Activated effector memory CD4-positive, alpha-beta T cell treated with anti-CD3 and anti-CD28 coated beads, Interleukin-2, amount 50 U/mL, for 16 hours (primary cell): ENCODE data around the gene CNTNAP5.

Experiments used
- DNase-seq: peaks from one replicate; pipeline ENCODE4 v3.0.0-alpha.2; 2020

Gene CNTNAP5

GRCh38 chr2:124489686-124490085 lies 464.6 kb downstream of the CNTNAP5 start:
- no peak for DNase-seq

- DNase-seq: no peak
These were observed 476.6 kb downstream of the CNTNAP5 start for GRCh38 chr2:124501575-124502152.

GRCh38 chr2:124514236-124514635 lies 489.1 kb downstream of the CNTNAP5 start:
- no peak for DNase-seq

GRCh38 chr2:124520953-124521352 lies 495.9 kb downstream of the CNTNAP5 start:
- DNase-seq: no peak

GRCh38 chr2:124523096-124523495 lies 498.0 kb downstream of the CNTNAP5 start:
- no peak for DNase-seq

- DNase-seq: no peak
These were observed 499.2 kb downstream of the CNTNAP5 start for GRCh38 chr2:124524155-124524915.

- no peak for DNase-seq
These were observed 501.1 kb downstream of the CNTNAP5 start for GRCh38 chr2:124526221-124526620.

GRCh38 chr2:124530203-124530602 lies 505.1 kb downstream of the CNTNAP5 start:
- no peak for DNase-seq

- no peak for DNase-seq
These were observed 508.3 kb downstream of the CNTNAP5 start for GRCh38 chr2:124533226-124533954.

GRCh38 chr2:124534028-124534427 lies 508.9 kb downstream of the CNTNAP5 start:
- DNase-seq: no peak

- DNase-seq: no peak
These were observed 510.7 kb downstream of the CNTNAP5 start for GRCh38 chr2:124535816-124536215.

GRCh38 chr2:124536591-124536990 lies 511.5 kb downstream of the CNTNAP5 start:
- no peak for DNase-seq

GRCh38 chr2:124538549-124538948 lies 513.5 kb downstream of the CNTNAP5 start:
- DNase-seq: no peak

- no peak for DNase-seq
These were observed 515.7 kb downstream of the CNTNAP5 start for GRCh38 chr2:124540805-124541204.

GRCh38 chr2:124542932-124543640 lies 518.0 kb downstream of the CNTNAP5 start:
- DNase-seq: no peak

GRCh38 chr2:124547700-124548099 lies 522.6 kb downstream of the CNTNAP5 start:
- DNase-seq: no peak

- DNase-seq: no peak
These were observed 533.3 kb downstream of the CNTNAP5 start for GRCh38 chr2:124558277-124558905.

GRCh38 chr2:124559236-124559635 lies 534.1 kb downstream of the CNTNAP5 start:
- no peak for DNase-seq

- DNase-seq: no peak
These were observed 535.6 kb downstream of the CNTNAP5 start for GRCh38 chr2:124560592-124561112.

GRCh38 chr2:124561486-124561885 lies 536.4 kb downstream of the CNTNAP5 start:
- no peak for DNase-seq

- DNase-seq: no peak
These were observed 538.3 kb downstream of the CNTNAP5 start for GRCh38 chr2:124563426-124563825.

- DNase-seq: no peak
These were observed 541.5 kb downstream of the CNTNAP5 start for GRCh38 chr2:124566518-124566970.
